CD4-positive, CD25-positive, alpha-beta regulatory T cell (primary cell): ENCODE measurements around the gene DDC. TPM values are rescaled to one million over a fixed set of nuclear protein-coding genes. Genes with fewer than 3 reads are reported as not detected.
A peak's percentile ranks its signal among the peaks of the same experiment; 100 is the strongest.

Experiments used
- ATAC-seq, 2 donors: fragments of 150-1000 bp; cut with Tn5 transposase; one replicate each; pipeline ENCODE4 v1.10.0; 2021; ENCODE audit warnings: low read depth in 2 of 2, moderate number of reproducible peaks in 2 of 2, moderate library complexity in 1 of 2
- DNase-seq, 3 donors: peaks; one replicate each; pipeline versions ENCODE4 v3.0.0 to v3.0.0-alpha.2; 2012 to 2022; ENCODE audit warnings: mixed read lengths in 1 of 3
- H3K27ac ChIP-seq: one replicate; pipeline ENCODE4 v1.7.0; 2013; ENCODE audit warnings: mild to moderate bottlenecking, low read length; ENCODE audit not compliant: insufficient read depth, poor library complexity, severe bottlenecking
- H3K27me3 ChIP-seq: one replicate; pipeline ENCODE4 v1.7.0; 2013; ENCODE audit warnings: low read length; ENCODE audit not compliant: control insufficient read depth, insufficient read depth
- H3K36me3 ChIP-seq: one replicate; pipeline ENCODE4 v1.7.0; 2013; ENCODE audit warnings: mild to moderate bottlenecking, low read length, moderate library complexity; ENCODE audit not compliant: control insufficient read depth, insufficient read depth
- H3K4me1 ChIP-seq: 2 replicates; pipeline ENCODE4 v1.7.0; 2013; ENCODE audit warnings: mild to moderate bottlenecking, low read length; ENCODE audit not compliant: insufficient read depth, control insufficient read depth, poor library complexity, severe bottlenecking
- H3K4me3 ChIP-seq: one replicate; pipeline ENCODE4 v1.7.0; 2013; ENCODE audit warnings: low read depth, mild to moderate bottlenecking, low read length, moderate library complexity
- H3K9me3 ChIP-seq, 2 experiments: 1 replicate in 1 of 2; 2 replicates in 1 of 2; pipeline ENCODE4 v1.7.0; 2013; ENCODE audit warnings: low read length in 2 of 2, mild to moderate bottlenecking in 1 of 2, moderate library complexity in 1 of 2; ENCODE audit not compliant: control insufficient read depth in 2 of 2
- H3K27ac Mint-ChIP-seq, 3 donors: one replicate each; pipeline ENCODE4 v1.8.0; 2020 to 2022; ENCODE audit warnings: mild to moderate bottlenecking in 3 of 3, mixed read lengths in 3 of 3, moderate library complexity in 2 of 3
- H3K27me3 Mint-ChIP-seq: one replicate; pipeline ENCODE4 v1.8.0; 2022; ENCODE audit warnings: mild to moderate bottlenecking, mixed read lengths
- H3K36me3 Mint-ChIP-seq: one replicate; pipeline ENCODE4 v1.8.0; 2020; ENCODE audit warnings: mixed read lengths
- H3K4me1 Mint-ChIP-seq, 4 donors: one replicate each; pipeline ENCODE4 v1.8.0; 2020 to 2022; ENCODE audit warnings: mixed read lengths in 4 of 4, mild to moderate bottlenecking in 1 of 4
- H3K4me3 Mint-ChIP-seq, 4 donors: one replicate each; pipeline ENCODE4 v1.8.0; 2020 to 2022; ENCODE audit warnings: mild to moderate bottlenecking in 4 of 4, mixed read lengths in 4 of 4, moderate library complexity in 3 of 4
- H3K9me3 Mint-ChIP-seq, 7 donors: one replicate each; pipeline ENCODE4 v1.8.0; 2020 to 2022; ENCODE audit warnings: mixed read lengths in 7 of 7, mild to moderate bottlenecking in 3 of 7, moderate library complexity in 2 of 7
- polyA plus RNA-seq, 4 donors: library from polyadenylated mRNA; unstranded; fragments of 300-500 nt; fragmentation: Illumina TruSeq; gene quantifications; one replicate each; pipeline ENCODE4 v1.2.3, GENCODE V29; 2021
- total RNA-seq: library from RNA; stranded (reverse); gene quantifications from one replicate; pipeline ENCODE4 v1.2.3, GENCODE V29; 2022

DDC gene
- total and polyA plus RNA-seq, 5 donors from 2014 or later = not detected

DNA sequence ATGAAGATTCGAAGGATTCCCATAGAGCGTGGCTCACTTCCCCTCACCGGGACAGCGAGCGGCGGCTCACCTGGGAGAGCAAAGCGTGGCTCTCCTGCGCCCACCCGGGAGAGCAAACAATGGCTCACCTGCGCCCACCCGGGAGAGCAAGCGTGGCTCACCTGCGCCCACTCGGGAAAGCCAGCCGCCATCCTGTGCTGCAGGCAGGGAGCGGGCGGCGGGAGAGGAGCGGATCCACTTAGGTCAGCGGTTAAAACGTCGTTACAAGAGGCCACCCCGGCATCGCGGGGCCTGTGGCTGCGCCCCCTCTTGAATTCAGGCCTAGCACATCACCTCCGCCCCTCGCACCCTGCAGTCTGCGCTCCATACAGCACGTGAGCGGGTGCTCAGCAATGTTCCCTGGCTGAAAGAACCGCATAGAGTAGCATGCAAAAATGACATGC lies 114.6 kb downstream of the DDC start:
- Mint-ChIP-seq H3K36me3 (peaks cover 14% of the 10 kb centered on the region), H3K9me3 (peaks cover 0 to 2% (median 0%) of the 10 kb centered on the region in 7 donors), H3K27ac (peak overlapping the region; percentile 92 to 98 (median 97)), H3K4me1 (peaks cover 16 to 31% (median 23%) of the 10 kb centered on the region in 4 donors), H3K27me3 (peaks cover 22% of the 10 kb centered on the region), H3K4me3 (peak overlapping the region; percentile 94 to 97 (median 95))
- ATAC-seq = peak; percentile 3 to 6
- DNase-seq = peak in 1 of 3 donors; percentile 49
- peak overlapping the region; percentile 67 for H3K4me3 ChIP-seq
- H3K4me1 ChIP-seq = peaks cover 20% of the 10 kb centered on the region
- peak overlapping the region; percentile 88 for H3K27ac ChIP-seq
- no peaks in the 10 kb centered on the region for H3K27me3 ChIP-seq
- no peaks in the 10 kb centered on the region for H3K9me3 ChIP-seq
- H3K36me3 ChIP-seq = peaks cover 15% of the 10 kb centered on the region

DNA sequence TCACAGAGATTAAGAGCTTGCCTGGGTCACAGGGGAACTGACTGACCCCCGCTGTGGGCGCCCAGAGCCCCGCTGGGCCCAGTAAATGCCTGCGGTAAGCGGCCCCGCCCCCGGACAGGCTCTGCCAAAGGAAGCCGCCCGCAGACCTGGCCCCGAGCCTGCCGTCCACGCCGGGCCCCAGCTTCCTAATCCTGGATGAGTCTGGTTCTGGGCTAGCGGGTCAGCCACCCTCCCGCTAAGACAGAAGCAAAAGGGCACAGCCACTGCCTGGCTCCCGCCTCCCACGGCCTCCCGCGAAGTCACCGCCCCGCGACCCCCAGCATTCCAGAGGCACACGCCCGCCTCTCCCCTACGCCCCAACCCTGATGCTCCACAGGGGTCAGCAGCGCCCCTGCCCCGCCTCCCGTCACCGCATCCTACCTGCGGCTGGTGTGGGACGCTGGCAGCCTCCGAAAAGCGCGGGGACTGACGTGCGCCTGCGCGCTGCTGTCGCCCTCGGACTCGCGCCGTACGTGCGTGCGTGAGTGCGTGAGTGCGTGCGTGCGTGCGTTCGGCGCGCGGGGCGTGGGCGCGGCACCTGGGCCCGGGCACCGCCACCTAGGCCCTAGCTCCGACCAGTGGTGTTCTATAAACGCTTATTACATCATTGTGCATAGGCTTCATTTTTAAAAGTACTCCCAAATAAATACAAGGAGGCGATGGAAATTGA lies 115.2 kb downstream of the DDC start, which contains the start of gene FIGNL1:
Gene FIGNL1 (minus strand): TSS at position 470 of the 709 bp plus-strand sequence. CDS start 3,063 bp downstream, outside the sequence.
- Mint-ChIP-seq H3K9me3 (peaks cover 0 to 1% (median 0%) of the 10 kb centered on the region in 7 donors), H3K27ac (peak within 1 kb of the TSS; percentile 92 to 98 (median 97)), H3K4me1 (peaks cover 16 to 31% (median 23%) of the 10 kb centered on the region in 4 donors), H3K4me3 (peak within 1 kb of the TSS; percentile 94 to 97 (median 95)), H3K36me3 (peaks cover 16% of the 10 kb centered on the region), H3K27me3 (peaks cover 18% of the 10 kb centered on the region)
- DNase-seq = peak; percentile 70 to 94 (median 83)
- Histone ChIP-seq H3K9me3 (no peaks in the 10 kb centered on the region), H3K27ac (peak within 1 kb of the TSS; percentile 88), H3K4me1 (peaks cover 20% of the 10 kb centered on the region), H3K27me3 (no peaks in the 10 kb centered on the region), H3K36me3 (peaks cover 20% of the 10 kb centered on the region), H3K4me3 (peak within 1 kb of the TSS; percentile 69)
- peak; percentile 99 for ATAC-seq

DNA sequence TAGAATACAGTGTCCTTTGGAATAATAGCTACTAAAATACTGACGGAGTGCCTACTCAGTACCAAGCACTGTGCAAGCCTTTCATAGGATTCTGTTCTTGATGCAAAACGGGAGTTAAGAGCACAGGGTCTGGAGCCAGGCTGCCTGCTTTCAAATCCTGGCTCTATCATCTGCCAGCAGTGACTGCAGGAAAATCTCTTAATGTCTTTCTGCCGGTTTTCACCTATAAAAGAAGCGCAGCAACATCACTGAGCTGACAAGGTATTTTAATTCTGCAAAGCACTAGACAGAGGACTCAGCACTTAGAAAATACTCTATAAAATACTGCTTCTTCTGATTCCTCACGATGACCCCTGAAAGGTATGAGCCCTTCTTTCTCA lies 115.7 kb downstream of the DDC start:
- peaks cover 16 to 31% (median 23%) of the 10 kb centered on the region in 4 donors for H3K4me1 Mint-ChIP-seq
- H3K4me3 Mint-ChIP-seq = peak overlapping the region; percentile 94 to 97 (median 95)
- peaks cover 18% of the 10 kb centered on the region for H3K36me3 Mint-ChIP-seq
- no peak for ATAC-seq
- peaks cover 14% of the 10 kb centered on the region for H3K27me3 Mint-ChIP-seq
- no peaks in the 10 kb centered on the region for H3K9me3 ChIP-seq
- peak overlapping the region; percentile 88 for H3K27ac ChIP-seq
- peaks cover 20% of the 10 kb centered on the region for H3K4me1 ChIP-seq
- H3K36me3 ChIP-seq = peaks cover 20% of the 10 kb centered on the region
- H3K27me3 ChIP-seq = no peaks in the 10 kb centered on the region
- peak overlapping the region; percentile 79 to 98 (median 97) for H3K27ac Mint-ChIP-seq
- peaks cover 0 to 1% (median 0%) of the 10 kb centered on the region in 7 donors for H3K9me3 Mint-ChIP-seq
- no peak for DNase-seq
- peak overlapping the region; percentile 69 for H3K4me3 ChIP-seq

DNA sequence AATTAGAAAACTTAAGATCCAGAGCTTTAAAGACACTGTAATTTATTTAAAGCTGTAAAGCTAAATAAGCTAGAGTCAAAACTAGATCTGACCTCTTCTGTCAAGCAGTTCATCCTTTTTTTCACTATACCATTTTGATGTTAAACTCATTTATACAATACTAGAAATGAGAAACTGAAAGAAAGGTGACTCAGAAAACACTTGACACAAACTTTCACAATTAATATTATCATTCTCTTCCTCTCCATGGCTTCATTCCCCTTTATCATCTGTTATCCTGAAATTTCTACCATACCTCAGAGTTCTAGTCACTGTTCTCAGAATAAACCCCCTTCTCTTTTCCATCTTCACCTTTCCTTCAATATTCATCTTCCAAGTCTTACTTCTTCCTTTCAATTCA lies 116.4 kb downstream of the DDC start:
- H3K27me3 ChIP-seq = no peaks in the 10 kb centered on the region
- ATAC-seq (no peak), DNase-seq (peak in 1 of 3 donors; percentile 26)
- H3K4me3 ChIP-seq = peak overlapping the region; percentile 69
- peaks cover 0 to 1% (median 0%) of the 10 kb centered on the region in 7 donors for H3K9me3 Mint-ChIP-seq
- no peaks in the 10 kb centered on the region for H3K9me3 ChIP-seq
- H3K27me3 Mint-ChIP-seq = peaks cover 9% of the 10 kb centered on the region
- peak overlapping the region; percentile 18 to 96 (median 62) for H3K4me3 Mint-ChIP-seq
- H3K27ac ChIP-seq = peak overlapping the region; percentile 88
- H3K36me3 ChIP-seq = peaks cover 25% of the 10 kb centered on the region
- peak overlapping the region; percentile 2 to 98 (median 97) for H3K27ac Mint-ChIP-seq
- peaks cover 23% of the 10 kb centered on the region for H3K36me3 Mint-ChIP-seq
- H3K4me1 Mint-ChIP-seq = peaks cover 18 to 31% (median 25%) of the 10 kb centered on the region in 4 donors
- H3K4me1 ChIP-seq = peaks cover 20% of the 10 kb centered on the region

DNA sequence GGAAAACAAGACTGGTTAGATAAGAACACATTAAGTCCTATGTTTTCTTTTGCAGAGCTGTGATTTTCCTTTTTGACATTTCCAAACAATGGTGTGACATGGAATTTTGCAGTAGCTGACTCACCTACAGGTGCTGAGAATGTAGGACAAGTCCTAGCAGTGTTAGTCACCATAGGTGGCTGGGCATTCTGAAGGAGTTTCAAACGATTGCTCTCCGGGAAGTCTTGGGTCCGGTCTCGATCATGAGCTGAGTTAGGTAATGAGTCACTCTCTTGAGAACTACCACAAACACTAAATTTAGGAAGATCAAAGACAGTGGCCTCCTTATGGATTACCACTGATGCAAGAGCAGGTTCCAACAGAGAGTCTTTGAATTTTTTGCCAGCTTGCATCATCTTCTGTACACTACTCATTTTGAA lies 118.7 kb downstream of the DDC start:
- Histone ChIP-seq H3K4me3 (no peak overlapping the region), H3K4me1 (peaks cover 20% of the 10 kb centered on the region), H3K27ac (no peak overlapping the region), H3K27me3 (no peaks in the 10 kb centered on the region), H3K9me3 (no peaks in the 10 kb centered on the region), H3K36me3 (peaks cover 28% of the 10 kb centered on the region)
- H3K36me3 Mint-ChIP-seq = peaks cover 29% of the 10 kb centered on the region
- H3K4me3 Mint-ChIP-seq = peak overlapping the region in 1 of 4 donors; percentile 24
- peaks cover 23 to 40% (median 33%) of the 10 kb centered on the region in 4 donors for H3K4me1 Mint-ChIP-seq
- DNase-seq (no peak), ATAC-seq (no peak)
- H3K27ac Mint-ChIP-seq = no peak overlapping the region
- no peaks in the 10 kb centered on the region for H3K27me3 Mint-ChIP-seq
- H3K9me3 Mint-ChIP-seq = no peaks in the 10 kb centered on the region

DNA sequence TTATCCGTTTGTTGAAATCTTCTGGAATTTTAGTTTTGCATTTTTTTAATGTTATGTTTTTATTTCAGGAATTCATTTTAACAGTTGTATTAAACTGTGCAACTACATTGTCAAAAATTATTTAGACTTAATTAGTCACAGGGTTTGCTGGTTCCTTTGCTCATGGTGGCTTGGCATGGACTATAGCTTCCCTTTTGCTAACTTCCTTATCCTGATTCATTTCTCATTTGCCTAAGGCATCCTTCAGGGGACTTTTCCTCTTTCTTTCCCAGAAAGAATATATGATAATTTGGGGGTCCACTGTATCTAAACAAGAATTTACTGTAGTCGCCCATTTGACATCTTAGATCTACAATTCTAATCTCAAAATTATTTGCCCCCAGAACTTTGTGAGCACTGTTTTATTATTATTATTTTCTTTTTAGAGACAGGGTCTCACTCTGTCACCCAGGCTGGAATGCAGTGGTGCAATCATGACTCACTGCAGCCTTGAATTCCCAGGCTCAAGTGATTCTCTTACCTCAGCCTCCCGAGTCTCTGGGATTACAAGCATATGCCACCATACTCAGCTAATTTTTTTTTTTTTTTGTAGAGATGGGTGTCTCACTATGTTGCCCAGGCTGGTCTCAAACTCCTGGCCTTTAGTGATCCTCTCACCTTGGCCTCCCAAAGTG lies 128.9 kb downstream of the DDC start:
- Mint-ChIP-seq H3K4me3 (no peak overlapping the region), H3K27me3 (no peaks in the 10 kb centered on the region), H3K36me3 (peaks cover 25% of the 10 kb centered on the region), H3K4me1 (peaks cover 0 to 5% (median 1%) of the 10 kb centered on the region in 4 donors), H3K27ac (peak overlapping the region in 1 of 3 donors; percentile 26), H3K9me3 (no peaks in the 10 kb centered on the region)
- Histone ChIP-seq H3K9me3 (no peaks in the 10 kb centered on the region), H3K27ac (no peak overlapping the region), H3K36me3 (peaks cover 17% of the 10 kb centered on the region), H3K4me3 (no peak overlapping the region), H3K27me3 (no peaks in the 10 kb centered on the region), H3K4me1 (no peaks in the 10 kb centered on the region)
- ATAC-seq (no peak), DNase-seq (no peak)

DNA sequence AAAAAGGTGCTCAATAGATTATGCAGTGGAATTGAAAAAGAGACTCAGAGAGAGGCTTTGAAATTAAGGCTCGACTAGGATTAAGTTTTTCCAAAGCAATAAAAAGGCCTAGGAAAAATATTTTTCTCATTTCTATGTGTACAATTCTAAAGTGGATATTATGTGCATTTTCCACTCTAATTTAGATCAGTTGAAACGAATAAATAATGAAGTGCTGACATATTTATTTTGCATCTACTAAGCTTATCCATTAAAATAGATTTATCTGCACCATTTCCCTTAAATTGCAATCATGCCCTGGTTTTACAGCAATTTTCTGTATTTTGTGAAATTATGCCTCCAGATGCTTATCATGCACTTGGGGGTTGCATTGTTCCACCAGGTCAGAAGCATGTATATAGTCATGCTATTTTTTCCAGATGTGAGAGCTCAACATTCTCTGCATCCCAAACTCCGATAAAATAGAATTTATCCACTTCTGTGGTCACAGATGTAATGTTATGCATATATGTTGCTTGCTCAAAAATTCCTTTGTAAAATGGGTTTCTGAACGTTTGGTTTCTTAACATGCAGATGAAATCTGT lies 133.4 kb downstream of the DDC start:
- H3K9me3 ChIP-seq = no peaks in the 10 kb centered on the region
- H3K4me1 Mint-ChIP-seq = peaks cover 0 to 2% (median 0%) of the 10 kb centered on the region in 4 donors
- no peaks in the 10 kb centered on the region for H3K27me3 ChIP-seq
- no peak overlapping the region for H3K27ac ChIP-seq
- H3K36me3 Mint-ChIP-seq = peaks cover 1% of the 10 kb centered on the region
- no peak for DNase-seq
- H3K4me1 ChIP-seq = no peaks in the 10 kb centered on the region
- H3K9me3 Mint-ChIP-seq = no peaks in the 10 kb centered on the region
- H3K4me3 Mint-ChIP-seq = no peak overlapping the region
- H3K27ac Mint-ChIP-seq = no peak overlapping the region
- no peak for ATAC-seq
- H3K4me3 ChIP-seq = no peak overlapping the region
- no peaks in the 10 kb centered on the region for H3K27me3 Mint-ChIP-seq
- H3K36me3 ChIP-seq = no peaks in the 10 kb centered on the region
